ENCODE data around the gene NXPH1. TPM values are rescaled to one million over a fixed set of nuclear protein-coding genes. Genes with fewer than 3 reads are reported as not detected.

NXPH1 gene
- total RNA-seq, 1 donor from 2014 or later, result not detected

GRCh38 chr7:8536431-8536830, 103.0 kb downstream of the NXPH1 start:
- no peak overlapping the region for H3K4me3 ChIP-seq (ENCODE audit: low read length in 3 of 3)
- H3K9ac ChIP-seq (ENCODE audit: low read depth in 1 of 3, low read length in 3 of 3), result no peak overlapping the region
- no peaks in the 10 kb centered on the region for H3K4me1 ChIP-seq (ENCODE audit: control insufficient read depth in 3 of 3, insufficient read depth in 3 of 3, low read length in 3 of 3)
- no peaks in the 10 kb centered on the region for H3K36me3 ChIP-seq (ENCODE audit: control insufficient read depth in 3 of 3, insufficient read depth in 3 of 3, low read length in 3 of 3)
- no peaks in the 10 kb centered on the region for H3K9me3 ChIP-seq (ENCODE audit: control insufficient read depth in 3 of 3, low read length in 3 of 3)
- H3K27me3 ChIP-seq (ENCODE audit: control insufficient read depth in 3 of 3, insufficient read depth in 3 of 3, low read length in 3 of 3), result no peaks in the 10 kb centered on the region
- no peak overlapping the region for H3K27ac ChIP-seq (ENCODE audit: low read depth, low read length)

DNA sequence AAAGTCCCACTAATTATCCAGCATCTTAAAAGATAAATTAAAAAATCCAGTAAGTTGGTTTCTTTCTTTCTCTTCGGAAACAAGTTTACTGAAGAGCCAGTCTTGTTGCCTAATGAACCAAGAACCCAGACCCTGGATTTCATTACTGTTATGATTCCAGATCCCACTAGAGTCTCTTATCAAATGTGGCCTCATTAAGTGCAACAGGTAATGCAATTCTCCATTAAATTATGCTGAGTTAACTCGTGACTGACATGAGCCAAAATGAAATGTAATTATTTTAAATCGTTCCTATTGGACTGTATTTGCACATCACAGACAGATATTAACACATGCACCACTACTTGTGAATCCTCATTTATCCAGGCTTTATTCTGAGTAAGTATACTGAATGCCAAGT, 115.6 kb downstream of the NXPH1 start:
- Histone ChIP-seq H3K9me3 (ENCODE audit: control insufficient read depth in 3 of 3, low read length in 3 of 3) (no peaks in the 10 kb centered on the region), H3K27ac (ENCODE audit: low read depth, low read length) (no peak overlapping the region), H3K27me3 (ENCODE audit: control insufficient read depth in 3 of 3, insufficient read depth in 3 of 3, low read length in 3 of 3) (no peaks in the 10 kb centered on the region), H3K4me3 (ENCODE audit: low read length in 3 of 3) (no peak overlapping the region), H3K36me3 (ENCODE audit: control insufficient read depth in 3 of 3, insufficient read depth in 3 of 3, low read length in 3 of 3) (no peaks in the 10 kb centered on the region), H3K9ac (ENCODE audit: low read depth in 1 of 3, low read length in 3 of 3) (no peak overlapping the region), H3K4me1 (ENCODE audit: control insufficient read depth in 3 of 3, insufficient read depth in 3 of 3, low read length in 3 of 3) (no peaks in the 10 kb centered on the region)

DNA sequence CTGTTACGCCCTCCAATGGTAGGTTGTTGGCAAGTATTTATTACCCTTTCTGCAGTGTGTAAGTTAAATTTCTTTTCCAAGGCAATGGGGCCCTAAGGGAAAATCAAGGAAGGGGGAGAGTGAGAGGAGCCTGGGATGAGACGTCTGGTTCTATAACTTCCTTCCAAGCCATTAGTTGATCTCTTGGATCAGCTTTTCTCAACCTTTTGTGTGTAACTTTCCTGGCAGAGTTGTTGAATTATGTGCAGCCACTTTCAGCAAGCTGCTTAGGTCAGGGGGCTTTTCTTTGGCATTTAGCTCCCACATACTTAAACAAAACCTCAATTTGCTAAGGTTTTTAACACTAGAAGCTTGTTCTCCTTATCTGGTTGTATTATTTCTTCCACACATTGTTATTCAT, 127.1 kb downstream of the NXPH1 start:
- Histone ChIP-seq H3K4me3 (ENCODE audit: low read length in 3 of 3) (no peak overlapping the region), H3K36me3 (ENCODE audit: control insufficient read depth in 3 of 3, insufficient read depth in 3 of 3, low read length in 3 of 3) (no peaks in the 10 kb centered on the region), H3K9me3 (ENCODE audit: control insufficient read depth in 3 of 3, low read length in 3 of 3) (no peaks in the 10 kb centered on the region), H3K27ac (ENCODE audit: low read depth, low read length) (no peak overlapping the region), H3K27me3 (ENCODE audit: control insufficient read depth in 3 of 3, insufficient read depth in 3 of 3, low read length in 3 of 3) (no peaks in the 10 kb centered on the region), H3K4me1 (ENCODE audit: control insufficient read depth in 3 of 3, insufficient read depth in 3 of 3, low read length in 3 of 3) (no peaks in the 10 kb centered on the region), H3K9ac (ENCODE audit: low read depth in 1 of 3, low read length in 3 of 3) (no peak overlapping the region)

GRCh38 chr7:8561449-8561848, 128.0 kb downstream of the NXPH1 start:
- Histone ChIP-seq H3K4me3 (ENCODE audit: low read length in 3 of 3) (no peak overlapping the region), H3K4me1 (ENCODE audit: control insufficient read depth in 3 of 3, insufficient read depth in 3 of 3, low read length in 3 of 3) (no peaks in the 10 kb centered on the region), H3K27ac (ENCODE audit: low read depth, low read length) (no peak overlapping the region), H3K27me3 (ENCODE audit: control insufficient read depth in 3 of 3, insufficient read depth in 3 of 3, low read length in 3 of 3) (no peaks in the 10 kb centered on the region), H3K36me3 (ENCODE audit: control insufficient read depth in 3 of 3, insufficient read depth in 3 of 3, low read length in 3 of 3) (no peaks in the 10 kb centered on the region), H3K9ac (ENCODE audit: low read depth in 1 of 3, low read length in 3 of 3) (no peak overlapping the region), H3K9me3 (ENCODE audit: control insufficient read depth in 3 of 3, low read length in 3 of 3) (no peaks in the 10 kb centered on the region)

DNA sequence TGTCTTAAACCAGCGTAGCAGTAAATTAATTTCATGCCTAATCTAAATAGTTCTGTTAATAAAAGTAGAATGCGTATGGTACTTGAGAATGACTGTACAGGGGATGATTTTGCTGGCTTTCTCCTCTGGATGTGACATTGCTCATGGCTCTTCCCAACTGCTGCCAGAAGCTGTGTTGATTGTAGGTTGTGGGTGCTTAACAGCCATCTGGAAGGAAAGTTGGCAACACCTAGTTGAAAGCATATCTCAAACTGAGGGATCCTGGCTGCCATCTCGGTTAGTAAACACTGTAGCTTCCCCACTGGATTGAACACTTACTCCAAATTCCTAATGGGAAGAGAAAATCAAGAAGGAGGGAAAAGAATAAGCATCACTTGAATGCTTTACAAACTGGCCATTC, 130.9 kb downstream of the NXPH1 start:
- no peaks in the 10 kb centered on the region for H3K9me3 ChIP-seq (ENCODE audit: control insufficient read depth in 3 of 3, low read length in 3 of 3)
- no peaks in the 10 kb centered on the region for H3K4me1 ChIP-seq (ENCODE audit: control insufficient read depth in 3 of 3, insufficient read depth in 3 of 3, low read length in 3 of 3)
- H3K27me3 ChIP-seq (ENCODE audit: control insufficient read depth in 3 of 3, insufficient read depth in 3 of 3, low read length in 3 of 3), result no peaks in the 10 kb centered on the region
- H3K4me3 ChIP-seq (ENCODE audit: low read length in 3 of 3), result no peak overlapping the region
- H3K27ac ChIP-seq (ENCODE audit: low read depth, low read length), result no peak overlapping the region
- H3K36me3 ChIP-seq (ENCODE audit: control insufficient read depth in 3 of 3, insufficient read depth in 3 of 3, low read length in 3 of 3), result no peaks in the 10 kb centered on the region
- no peak overlapping the region for H3K9ac ChIP-seq (ENCODE audit: low read depth in 1 of 3, low read length in 3 of 3)

GRCh38 chr7:8566016-8566415, 132.6 kb downstream of the NXPH1 start:
- H3K27ac ChIP-seq (ENCODE audit: low read depth, low read length), result no peak overlapping the region
- H3K27me3 ChIP-seq (ENCODE audit: control insufficient read depth in 3 of 3, insufficient read depth in 3 of 3, low read length in 3 of 3), result no peaks in the 10 kb centered on the region
- H3K9me3 ChIP-seq (ENCODE audit: control insufficient read depth in 3 of 3, low read length in 3 of 3), result no peaks in the 10 kb centered on the region
- no peak overlapping the region for H3K4me3 ChIP-seq (ENCODE audit: low read length in 3 of 3)
- no peak overlapping the region for H3K9ac ChIP-seq (ENCODE audit: low read depth in 1 of 3, low read length in 3 of 3)
- no peaks in the 10 kb centered on the region for H3K4me1 ChIP-seq (ENCODE audit: control insufficient read depth in 3 of 3, insufficient read depth in 3 of 3, low read length in 3 of 3)
- no peaks in the 10 kb centered on the region for H3K36me3 ChIP-seq (ENCODE audit: control insufficient read depth in 3 of 3, insufficient read depth in 3 of 3, low read length in 3 of 3)

- Histone ChIP-seq H3K27ac (ENCODE audit: low read depth, low read length) (no peak overlapping the region), H3K36me3 (ENCODE audit: control insufficient read depth in 3 of 3, insufficient read depth in 3 of 3, low read length in 3 of 3) (no peaks in the 10 kb centered on the region), H3K27me3 (ENCODE audit: control insufficient read depth in 3 of 3, insufficient read depth in 3 of 3, low read length in 3 of 3) (no peaks in the 10 kb centered on the region), H3K4me3 (ENCODE audit: low read length in 3 of 3) (no peak overlapping the region), H3K9me3 (ENCODE audit: control insufficient read depth in 3 of 3, low read length in 3 of 3) (no peaks in the 10 kb centered on the region), H3K9ac (ENCODE audit: low read depth in 1 of 3, low read length in 3 of 3) (no peak overlapping the region), H3K4me1 (ENCODE audit: control insufficient read depth in 3 of 3, insufficient read depth in 3 of 3, low read length in 3 of 3) (no peaks in the 10 kb centered on the region)
Observed at GRCh38 chr7:8567626-8568025, 134.2 kb downstream of the NXPH1 start.

DNA sequence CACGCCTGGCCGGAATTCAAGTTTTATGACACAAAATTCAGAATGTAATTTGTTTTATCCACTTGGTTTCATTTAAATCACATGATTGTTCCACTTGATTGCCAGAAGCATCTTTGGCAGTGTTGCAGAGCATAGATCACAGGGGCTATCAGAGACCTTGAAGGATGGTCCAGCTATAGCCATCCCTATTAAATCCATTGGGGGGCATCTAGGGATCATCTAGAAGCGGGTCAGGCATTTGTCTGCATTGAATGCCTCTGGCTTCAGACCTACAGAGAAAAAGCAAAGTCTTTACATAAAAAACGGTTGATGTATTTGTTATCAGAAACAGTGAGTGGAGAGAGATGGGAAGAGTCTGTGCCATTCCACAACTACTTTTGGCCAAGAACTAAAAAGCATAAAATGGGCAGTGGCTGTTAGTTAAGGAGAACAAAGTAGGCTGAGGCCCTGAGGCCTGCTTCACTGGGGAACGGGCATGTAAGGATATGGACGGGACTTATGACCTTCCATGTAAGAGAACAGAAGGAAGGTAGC, 146.3 kb downstream of the NXPH1 start:
- no peak overlapping the region for H3K9ac ChIP-seq (ENCODE audit: low read depth in 1 of 3, low read length in 3 of 3)
- no peak overlapping the region for H3K4me3 ChIP-seq (ENCODE audit: low read length in 3 of 3)
- H3K27me3 ChIP-seq (ENCODE audit: control insufficient read depth in 3 of 3, insufficient read depth in 3 of 3, low read length in 3 of 3), result no peaks in the 10 kb centered on the region
- no peaks in the 10 kb centered on the region for H3K9me3 ChIP-seq (ENCODE audit: control insufficient read depth in 3 of 3, low read length in 3 of 3)
- H3K27ac ChIP-seq (ENCODE audit: low read depth, low read length), result no peak overlapping the region
- H3K4me1 ChIP-seq (ENCODE audit: control insufficient read depth in 3 of 3, insufficient read depth in 3 of 3, low read length in 3 of 3), result no peaks in the 10 kb centered on the region
- no peaks in the 10 kb centered on the region for H3K36me3 ChIP-seq (ENCODE audit: control insufficient read depth in 3 of 3, insufficient read depth in 3 of 3, low read length in 3 of 3)

GRCh38 chr7:8581842-8582241, 148.4 kb downstream of the NXPH1 start:
- H3K4me3 ChIP-seq (ENCODE audit: low read length in 3 of 3), result no peak overlapping the region
- no peak overlapping the region for H3K9ac ChIP-seq (ENCODE audit: low read depth in 1 of 3, low read length in 3 of 3)
- no peaks in the 10 kb centered on the region for H3K27me3 ChIP-seq (ENCODE audit: control insufficient read depth in 3 of 3, insufficient read depth in 3 of 3, low read length in 3 of 3)

GRCh38 chr7:8582728-8583127, 149.3 kb downstream of the NXPH1 start:
- Histone ChIP-seq H3K9ac (ENCODE audit: low read depth in 1 of 3, low read length in 3 of 3) (no peak overlapping the region), H3K27ac (ENCODE audit: low read depth, low read length) (no peak overlapping the region), H3K4me3 (ENCODE audit: low read length in 3 of 3) (no peak overlapping the region), H3K4me1 (ENCODE audit: control insufficient read depth in 3 of 3, insufficient read depth in 3 of 3, low read length in 3 of 3) (no peaks in the 10 kb centered on the region), H3K27me3 (ENCODE audit: control insufficient read depth in 3 of 3, insufficient read depth in 3 of 3, low read length in 3 of 3) (no peaks in the 10 kb centered on the region), H3K9me3 (ENCODE audit: control insufficient read depth in 3 of 3, low read length in 3 of 3) (no peaks in the 10 kb centered on the region), H3K36me3 (ENCODE audit: control insufficient read depth in 3 of 3, insufficient read depth in 3 of 3, low read length in 3 of 3) (no peaks in the 10 kb centered on the region)

More at GRCh38 chr7:8581842-8582241, 148.4 kb downstream of the NXPH1 start:
- no peaks in the 10 kb centered on the region for H3K36me3 ChIP-seq (ENCODE audit: control insufficient read depth in 3 of 3, insufficient read depth in 3 of 3, low read length in 3 of 3)
- H3K9me3 ChIP-seq (ENCODE audit: control insufficient read depth in 3 of 3, low read length in 3 of 3), result no peaks in the 10 kb centered on the region
- H3K4me1 ChIP-seq (ENCODE audit: control insufficient read depth in 3 of 3, insufficient read depth in 3 of 3, low read length in 3 of 3), result no peaks in the 10 kb centered on the region
- H3K27ac ChIP-seq (ENCODE audit: low read depth, low read length), result no peak overlapping the region

DNA sequence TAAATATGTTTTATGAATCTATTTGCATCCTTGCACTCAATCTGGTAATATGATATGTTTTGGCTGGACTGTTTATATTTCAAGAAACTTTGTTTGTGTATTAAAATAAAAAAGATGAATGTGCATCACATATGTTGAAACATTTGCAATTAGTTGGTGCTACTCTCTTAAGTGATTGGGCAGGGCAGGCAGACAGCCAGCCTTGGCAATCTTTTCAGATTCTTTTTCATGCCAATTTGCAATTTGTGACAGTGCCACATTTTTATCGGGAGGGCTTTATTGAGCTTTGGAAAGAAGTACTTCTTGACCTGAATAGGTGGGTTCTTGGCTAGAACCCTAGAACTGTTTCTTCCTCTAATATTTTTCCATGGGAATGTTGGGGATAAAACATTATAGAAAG, 152.2 kb downstream of the NXPH1 start:
- H3K4me1 ChIP-seq (ENCODE audit: control insufficient read depth in 3 of 3, insufficient read depth in 3 of 3, low read length in 3 of 3), result no peaks in the 10 kb centered on the region
- no peaks in the 10 kb centered on the region for H3K9me3 ChIP-seq (ENCODE audit: control insufficient read depth in 3 of 3, low read length in 3 of 3)
- H3K27me3 ChIP-seq (ENCODE audit: control insufficient read depth in 3 of 3, insufficient read depth in 3 of 3, low read length in 3 of 3), result no peaks in the 10 kb centered on the region
- no peak overlapping the region for H3K4me3 ChIP-seq (ENCODE audit: low read length in 3 of 3)
- no peak overlapping the region for H3K9ac ChIP-seq (ENCODE audit: low read depth in 1 of 3, low read length in 3 of 3)
- H3K27ac ChIP-seq (ENCODE audit: low read depth, low read length), result no peak overlapping the region
- H3K36me3 ChIP-seq (ENCODE audit: control insufficient read depth in 3 of 3, insufficient read depth in 3 of 3, low read length in 3 of 3), result no peaks in the 10 kb centered on the region
